Activated naive CD4-positive, alpha-beta T cell treated with Interleukin-2 at 50 U/mL for 16 hours (primary cell): Measurements from ENCODE around the gene SCIMP.
"Not testable (repeated sequence)": the region's sequence is repeated elsewhere in the genome, so short reads cannot be mapped to it uniquely, and the experiment has no call there.

ENCODE experiments used
- DNase-seq: peaks from one replicate; pipeline ENCODE4 v3.0.0-alpha.2; 2020

Gene SCIMP

DNA sequence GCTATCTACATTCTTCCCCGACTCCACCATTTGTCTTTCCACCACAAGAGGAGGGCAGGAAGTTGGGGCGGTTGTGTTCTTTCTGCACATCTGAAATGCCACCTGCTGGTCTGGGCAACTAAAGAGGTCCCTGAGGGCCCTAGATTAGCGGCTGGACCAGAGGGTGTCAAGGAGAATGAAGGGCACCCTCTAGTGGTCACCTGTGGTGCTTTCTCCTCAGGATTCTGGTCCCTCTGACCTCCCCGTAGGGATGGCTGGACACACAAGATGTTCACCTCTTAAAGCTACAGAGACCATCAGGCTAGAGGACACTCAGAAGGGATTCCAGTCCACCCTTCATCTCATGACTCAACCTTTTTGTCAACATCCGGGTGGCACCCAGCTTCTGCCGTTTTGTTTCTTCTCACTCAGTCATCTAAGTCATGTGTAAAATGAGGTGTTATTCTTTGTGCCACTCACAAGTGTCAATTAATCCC is 2.9 kb upstream of the SCIMP start:
- DNase-seq: peak; percentile 15

DNA sequence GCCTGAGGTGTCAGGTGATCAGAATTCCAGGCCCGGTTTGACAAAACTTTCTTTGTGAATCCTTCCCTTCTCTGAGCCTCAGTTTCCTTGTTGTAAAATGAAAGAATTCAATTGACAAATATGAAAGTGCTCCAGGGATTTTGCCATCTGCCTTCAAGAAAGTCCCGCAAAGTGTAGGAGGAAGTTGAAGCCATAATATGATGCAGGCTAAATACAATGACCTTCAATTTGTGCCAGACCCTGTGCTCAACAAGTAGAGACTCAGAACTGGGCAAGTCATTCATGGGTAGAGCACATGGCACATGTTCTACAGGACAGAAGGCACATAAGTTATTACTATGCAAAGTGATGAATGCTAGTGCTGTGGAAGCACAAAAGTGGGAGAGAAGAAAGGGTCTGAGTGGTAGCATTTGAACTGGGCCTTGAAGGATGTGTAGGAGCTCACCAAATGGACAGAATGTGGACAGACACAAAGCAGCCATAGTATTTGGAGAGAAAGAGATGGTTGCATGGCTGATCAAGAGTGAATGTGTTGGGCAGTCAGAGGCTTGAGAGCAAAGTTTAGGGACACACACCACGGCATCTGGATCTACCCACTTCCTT is 2.4 kb upstream of the SCIMP start:
- DNase-seq: no peak

DNA sequence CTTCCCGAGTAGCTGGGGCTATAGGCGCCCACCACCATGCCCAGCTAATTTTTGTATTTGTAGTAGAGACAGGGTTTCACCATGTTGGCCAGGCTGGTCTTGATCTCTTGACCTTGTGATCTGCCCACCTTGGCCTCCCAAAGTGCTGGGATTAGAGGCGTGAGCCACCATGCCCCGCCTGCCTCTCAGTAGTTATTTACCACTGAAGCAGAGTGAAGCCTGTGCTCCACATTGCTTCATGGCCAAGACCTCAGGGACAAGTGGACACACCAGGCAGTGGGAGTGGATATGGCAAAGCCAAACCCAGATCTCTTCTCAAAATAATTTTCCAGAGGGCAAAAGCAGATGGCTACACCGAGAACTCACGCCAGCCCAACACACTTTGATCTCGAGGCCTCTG is 1.2 kb downstream of the SCIMP start:
- not testable (repeated sequence) for DNase-seq

DNA sequence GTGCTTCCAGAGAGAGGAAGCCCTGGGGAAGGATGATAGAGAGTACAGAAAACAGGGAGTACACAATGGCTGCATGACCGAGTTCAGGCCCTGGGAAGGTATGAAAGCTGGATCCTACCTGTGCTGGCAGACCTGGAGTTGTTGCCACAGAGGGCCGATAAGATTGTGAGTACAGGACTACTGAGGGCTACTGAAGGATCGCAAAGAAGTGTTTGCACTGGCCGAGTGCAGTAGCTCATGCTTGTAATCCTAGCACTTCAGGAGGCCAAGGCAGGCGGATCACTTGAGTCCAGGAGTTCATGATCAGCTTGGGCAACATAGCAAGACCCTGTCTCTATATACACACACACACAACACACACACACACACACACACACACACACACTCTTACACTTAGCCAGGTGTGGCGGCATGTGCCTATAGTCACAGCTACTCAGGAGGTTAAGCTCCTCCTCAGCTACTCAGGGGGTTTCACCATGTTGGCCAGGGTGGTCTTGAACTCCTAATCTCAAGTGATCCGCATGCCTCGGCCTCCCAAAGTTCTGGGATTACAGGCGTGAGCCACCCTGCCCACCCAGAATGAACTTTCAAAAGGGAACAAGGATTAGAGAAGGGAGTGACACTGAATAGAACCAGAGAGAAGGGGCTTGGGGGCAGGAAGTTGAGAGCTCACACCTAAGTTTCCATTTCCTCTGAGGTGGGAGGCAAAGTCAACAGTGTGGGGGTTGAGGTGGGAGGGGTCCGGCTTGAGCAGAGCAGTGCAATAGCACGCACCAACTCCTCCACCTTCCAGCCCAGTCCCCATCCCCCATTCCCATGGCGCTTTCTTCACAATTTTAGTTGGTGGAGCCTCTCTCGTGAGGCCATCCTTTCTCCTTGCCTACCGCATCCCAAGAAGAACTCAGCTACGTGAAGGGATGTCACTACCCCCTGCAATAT is 7.5 kb downstream of the SCIMP start:
- no peak for DNase-seq

DNA sequence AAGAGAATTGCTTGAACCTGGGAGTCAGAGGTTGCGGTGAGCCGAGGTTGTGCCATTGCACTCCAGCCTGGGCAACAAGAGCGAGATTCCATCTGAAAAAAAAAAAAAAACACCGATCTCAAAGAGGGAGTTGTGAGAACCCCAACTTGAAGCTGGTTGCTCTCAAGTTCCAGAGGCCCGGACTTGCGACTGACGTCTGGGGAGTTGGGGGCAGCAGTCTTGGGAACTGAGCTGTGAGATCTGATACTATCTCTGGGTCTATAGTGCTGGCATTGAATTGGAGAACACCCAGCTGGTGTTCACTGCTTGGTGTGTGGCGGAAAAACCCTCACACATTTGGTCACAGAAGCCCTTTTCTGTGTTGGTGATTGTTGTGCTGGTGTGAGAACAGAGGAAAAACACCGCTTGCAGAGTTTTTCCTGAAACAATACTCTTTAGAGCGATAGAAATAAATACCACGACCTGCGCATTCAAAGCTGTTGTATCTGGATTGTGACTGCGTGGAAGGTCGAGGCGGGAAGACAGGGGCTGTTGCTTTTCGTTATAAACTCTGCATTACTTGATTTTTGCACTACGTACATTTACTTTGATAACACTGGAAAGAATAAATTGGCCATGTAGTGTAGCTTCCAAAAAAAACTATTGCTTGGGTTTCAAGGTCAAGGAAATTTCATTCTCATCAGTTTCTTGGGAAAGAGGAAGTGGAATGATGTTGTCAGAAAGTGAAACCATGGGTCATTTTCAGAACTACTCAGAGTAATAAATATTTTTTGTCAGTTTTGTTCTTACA is 8.8 kb downstream of the SCIMP start:
- DNase-seq: no peak

DNA sequence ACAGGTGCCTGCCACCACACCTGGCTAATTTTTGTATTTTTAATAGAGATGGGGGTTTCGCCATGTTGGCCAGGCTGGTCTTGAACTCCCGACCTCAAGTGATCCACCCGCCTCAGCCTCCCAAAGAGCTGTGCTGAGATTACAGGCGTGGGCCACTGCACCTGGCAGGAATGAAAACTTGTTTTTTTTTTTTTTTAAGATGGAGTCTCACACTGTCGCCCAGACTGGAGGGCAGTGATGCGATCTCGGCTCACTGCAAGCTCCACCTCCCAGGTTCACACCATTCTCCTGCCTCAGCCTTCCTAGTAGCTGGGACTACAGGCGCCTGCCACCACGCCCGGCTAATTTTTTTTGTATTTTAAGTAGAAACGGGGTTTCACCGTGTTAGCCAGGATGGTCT is 12.7 kb downstream of the SCIMP start:
- not testable (repeated sequence) for DNase-seq

DNA sequence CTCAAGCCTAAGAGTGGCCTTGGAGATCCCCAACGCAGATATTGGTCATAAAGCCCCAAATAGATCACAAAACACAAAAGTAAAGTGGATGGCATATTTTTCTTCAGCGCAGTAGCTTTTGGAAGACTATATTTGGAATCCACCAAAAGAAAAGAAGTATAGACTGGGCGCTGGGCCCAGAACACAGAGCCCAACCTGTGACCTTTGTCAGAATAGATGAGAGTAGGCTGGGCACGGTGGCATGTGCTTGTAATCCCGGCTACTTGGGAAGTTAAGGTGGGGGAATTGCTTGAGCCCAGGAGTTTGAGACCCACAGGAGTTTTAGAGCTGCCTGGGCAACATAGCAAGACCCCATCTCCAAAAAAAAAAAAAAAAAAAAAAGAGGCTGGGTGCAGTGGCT is 14.6 kb downstream of the SCIMP start:
- no peak for DNase-seq

DNA sequence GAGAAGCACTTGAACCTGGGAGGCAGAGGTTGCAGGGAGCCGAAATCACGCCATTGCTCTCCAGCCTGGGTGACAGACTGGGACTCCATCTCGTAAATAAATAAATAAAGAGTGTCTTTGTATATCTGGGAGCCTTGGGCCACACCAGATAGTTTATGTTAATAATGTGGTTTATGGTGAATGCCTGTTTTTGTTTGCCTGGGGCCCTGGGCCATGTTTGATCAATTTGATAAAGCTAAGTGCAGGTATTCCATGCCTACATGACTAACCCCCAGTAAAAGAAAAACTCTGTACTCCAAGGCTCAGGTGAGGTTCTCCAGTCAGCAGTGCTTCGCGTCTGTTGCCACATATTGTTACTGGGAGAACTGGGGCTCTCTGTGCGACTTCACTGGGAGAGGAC is 15.1 kb downstream of the SCIMP start:
- no peak for DNase-seq

DNA sequence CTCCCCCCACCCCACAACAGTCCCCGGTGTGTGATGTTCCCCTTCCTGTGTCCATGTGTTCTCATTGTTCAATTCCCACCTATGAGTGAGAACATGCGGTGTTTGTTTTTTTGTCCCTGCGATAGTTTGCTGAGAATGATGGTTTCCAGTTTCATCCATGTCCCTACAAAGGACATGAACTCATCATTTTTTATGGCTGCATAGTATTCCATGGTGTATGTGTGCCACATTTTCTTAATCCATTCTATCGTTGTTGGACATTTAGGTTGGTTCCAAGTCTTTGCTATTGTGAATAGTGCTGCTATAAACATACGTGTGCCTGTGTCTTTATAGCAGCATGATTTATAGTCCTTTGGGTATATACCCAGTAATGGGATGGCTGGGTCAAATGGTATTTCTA is 17.1 kb downstream of the SCIMP start:
- not testable (repeated sequence) for DNase-seq

DNA sequence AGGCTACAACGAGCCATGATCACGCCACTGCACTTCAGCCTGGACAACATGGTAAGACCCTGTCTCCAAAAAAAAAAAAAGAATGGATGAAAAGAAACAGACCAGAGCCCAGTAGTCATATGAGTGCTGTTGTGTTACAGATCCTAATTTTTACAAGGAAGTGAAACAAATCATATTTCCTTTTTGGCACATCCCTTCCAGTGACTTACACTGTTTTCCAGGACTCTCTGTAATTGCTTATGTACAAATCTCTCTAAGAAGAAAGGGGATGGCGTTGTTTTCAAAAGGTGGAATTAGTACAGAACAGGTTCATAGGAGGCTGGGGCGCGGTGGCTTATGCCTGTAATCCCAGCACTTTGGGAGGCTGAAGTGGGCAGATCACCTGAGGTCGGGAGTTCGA is 23.2 kb downstream of the SCIMP start:
- DNase-seq: no peak

DNA sequence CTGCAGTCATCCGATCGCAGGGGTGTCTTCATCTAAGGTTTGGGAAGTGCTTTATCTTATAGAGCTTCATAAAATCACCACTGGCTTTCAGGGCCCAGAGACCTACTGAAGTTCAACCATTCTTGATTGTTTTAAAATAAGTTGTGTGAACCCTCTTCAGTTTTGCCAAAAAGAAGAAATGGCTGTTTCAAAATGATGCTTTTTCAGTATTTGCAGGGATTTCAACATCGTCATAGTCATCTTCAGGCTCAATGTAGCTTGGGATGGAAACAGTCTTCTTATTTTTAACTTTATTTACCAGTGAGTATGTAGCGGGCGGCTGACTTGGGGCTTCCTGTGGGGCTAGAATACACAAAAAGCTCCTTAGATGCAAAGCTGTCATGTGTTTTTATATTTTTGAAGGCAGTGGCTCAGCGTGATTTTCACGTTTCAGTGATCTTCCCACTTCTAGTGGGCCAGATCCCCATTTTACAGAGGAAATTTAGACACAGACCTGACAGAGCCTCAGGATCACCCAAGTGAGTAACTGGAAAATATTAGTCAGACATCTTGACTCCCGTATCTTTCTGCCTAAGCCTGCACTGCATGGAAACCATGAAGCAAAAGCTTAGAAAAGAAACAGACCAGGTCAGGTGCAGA is 23.9 kb downstream of the SCIMP start:
- no peak for DNase-seq

DNA sequence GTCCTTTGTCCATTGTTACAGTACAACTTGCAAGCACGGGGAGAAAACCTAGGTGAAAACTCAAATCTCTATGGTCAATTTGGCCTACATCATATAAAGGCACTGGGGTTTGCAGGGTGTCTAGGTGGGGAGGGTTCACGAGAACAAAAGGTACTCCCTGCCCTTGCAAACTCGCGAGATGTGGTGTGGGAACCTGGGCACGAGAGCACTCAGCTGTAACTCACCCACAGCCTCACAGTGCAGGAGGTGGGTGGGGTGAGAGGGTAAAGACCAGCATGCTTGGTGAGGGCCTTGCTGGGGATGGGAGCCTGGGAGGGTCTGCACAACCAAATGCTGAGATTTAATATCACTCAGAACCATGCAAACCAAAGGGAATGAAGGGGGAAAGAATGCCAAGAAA is 24.6 kb downstream of the SCIMP start:
- DNase-seq: no peak

DNA sequence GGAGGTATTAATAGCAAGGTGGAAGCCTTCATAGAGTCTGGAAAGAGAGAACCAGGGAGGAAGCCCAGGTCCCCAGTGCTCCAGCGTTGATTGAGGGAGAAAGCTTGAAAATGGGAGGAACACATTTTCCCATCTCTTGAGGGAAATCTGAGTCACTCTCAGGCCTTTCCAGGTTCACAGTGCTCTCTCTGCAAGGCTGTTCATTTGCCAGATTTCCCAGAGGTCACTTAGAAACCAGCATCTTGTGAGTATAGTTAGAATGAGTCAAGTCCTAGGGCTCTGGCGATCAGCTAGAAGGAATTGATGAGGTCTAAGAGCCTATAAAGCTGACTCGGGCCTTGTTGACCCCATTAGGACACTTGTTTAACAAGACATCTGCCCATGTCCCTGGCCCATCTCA is 25.3 kb downstream of the SCIMP start:
- DNase-seq: no peak

DNA sequence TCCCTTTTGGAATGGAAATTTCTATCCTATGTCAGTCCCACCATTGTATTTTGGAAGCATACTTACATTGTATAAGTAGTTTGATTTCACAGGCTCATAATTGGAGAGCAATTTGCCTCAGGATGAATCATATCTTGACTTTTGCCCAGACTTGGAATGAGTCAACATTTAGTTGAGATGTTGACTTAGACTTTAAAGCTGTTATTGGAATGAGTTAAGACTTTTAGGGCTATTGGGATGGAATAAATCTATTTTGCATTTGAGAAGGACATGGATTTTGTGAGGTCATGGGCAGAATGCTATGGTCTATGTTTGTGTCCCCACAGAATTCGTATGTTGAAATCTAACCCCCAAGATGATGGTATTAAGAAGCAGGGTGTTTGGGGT is 30.8 kb downstream of the SCIMP start:
- no peak for DNase-seq

DNA sequence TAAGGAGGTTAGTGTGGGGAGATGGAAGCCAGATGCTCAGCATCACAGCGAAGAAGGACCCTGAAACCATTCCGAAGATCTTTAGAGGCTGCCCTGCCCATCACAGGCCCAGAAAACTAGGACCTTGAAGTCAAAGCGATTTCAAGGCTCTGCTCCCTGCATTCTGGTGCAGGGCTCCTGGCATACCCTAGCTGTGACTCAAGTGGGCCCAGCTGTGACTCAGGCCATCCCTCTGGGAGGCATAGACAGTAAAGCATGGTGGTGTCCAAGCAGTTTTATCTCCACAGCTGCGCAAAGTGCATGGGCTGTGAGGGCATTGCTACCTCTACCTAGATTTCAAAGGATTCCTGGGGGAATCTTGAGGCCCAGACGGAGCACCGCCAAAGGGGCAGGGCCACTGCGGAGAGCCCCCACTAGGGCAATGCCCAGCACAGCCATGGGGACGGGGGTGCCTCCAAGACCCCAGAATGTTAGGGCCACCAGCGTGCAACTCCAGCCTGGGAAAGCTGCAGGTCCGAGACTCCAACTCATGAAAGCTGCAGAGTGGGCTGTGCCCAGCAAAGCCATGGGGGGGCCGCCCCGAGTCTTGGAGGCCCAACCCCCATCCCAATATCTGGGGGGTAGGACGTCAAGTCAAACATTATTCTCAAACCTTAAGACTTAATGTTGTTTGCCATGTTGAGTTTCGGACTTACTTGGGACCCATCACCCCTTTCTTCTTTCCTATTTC is 31.3 kb downstream of the SCIMP start:
- DNase-seq: no peak

DNA sequence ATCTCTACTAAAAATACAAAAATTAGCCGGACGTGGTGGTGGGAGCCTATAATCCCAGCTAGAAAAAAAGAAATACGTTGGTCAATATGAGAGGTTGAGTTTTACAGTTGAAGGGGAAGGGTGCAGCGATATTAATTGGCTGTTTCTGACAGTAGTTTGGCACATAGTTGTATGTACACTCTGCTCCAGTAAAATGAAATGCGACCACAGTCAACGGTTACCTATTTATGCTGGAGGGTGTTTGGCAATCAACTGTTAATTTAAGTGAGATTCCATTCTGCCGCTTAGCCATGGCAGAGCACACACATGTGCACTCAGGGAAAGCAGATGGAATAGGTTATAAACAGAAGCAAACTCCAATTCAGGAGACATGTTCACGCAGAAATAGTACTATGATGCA is 33.6 kb downstream of the SCIMP start:
- no peak for DNase-seq

DNA sequence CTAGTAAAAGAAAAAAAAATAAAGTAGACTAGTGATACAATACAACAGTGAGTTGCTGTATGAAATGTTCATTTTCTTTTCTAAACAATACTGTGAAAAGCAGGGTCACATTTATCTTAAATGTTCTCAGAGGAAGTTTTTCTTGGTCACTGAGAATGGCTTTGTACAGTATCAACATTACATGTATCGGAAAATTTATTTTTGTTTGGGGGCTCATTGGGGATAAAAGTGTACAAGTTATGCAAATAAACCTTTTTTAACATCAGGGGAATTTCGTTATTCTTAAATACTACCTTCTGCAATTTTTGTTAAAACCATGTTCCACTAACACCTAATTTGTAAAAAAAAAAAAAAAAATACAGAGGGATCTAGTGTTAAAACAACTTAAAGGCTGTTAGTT is 34.3 kb downstream of the SCIMP start:
- no peak for DNase-seq

DNA sequence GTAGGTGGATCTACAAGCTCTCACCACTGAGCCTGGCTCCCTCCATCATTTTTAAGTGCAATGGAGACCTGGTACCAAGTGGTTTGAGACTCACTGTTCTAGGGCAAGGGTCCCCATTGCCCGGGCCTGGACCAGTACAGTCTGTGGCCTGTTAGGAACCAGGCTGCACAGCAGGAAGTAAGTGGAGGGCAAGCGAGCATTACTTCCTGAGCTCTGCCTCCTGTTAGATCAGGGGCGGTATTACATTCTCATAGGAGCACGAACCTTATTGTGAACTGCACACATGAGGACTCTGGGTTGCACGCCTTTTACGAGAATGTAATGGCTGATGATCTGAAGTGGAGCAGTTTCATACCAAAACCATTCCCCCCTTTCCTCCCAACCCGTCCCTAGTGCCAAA is 36.2 kb downstream of the SCIMP start:
- no peak for DNase-seq

DNA sequence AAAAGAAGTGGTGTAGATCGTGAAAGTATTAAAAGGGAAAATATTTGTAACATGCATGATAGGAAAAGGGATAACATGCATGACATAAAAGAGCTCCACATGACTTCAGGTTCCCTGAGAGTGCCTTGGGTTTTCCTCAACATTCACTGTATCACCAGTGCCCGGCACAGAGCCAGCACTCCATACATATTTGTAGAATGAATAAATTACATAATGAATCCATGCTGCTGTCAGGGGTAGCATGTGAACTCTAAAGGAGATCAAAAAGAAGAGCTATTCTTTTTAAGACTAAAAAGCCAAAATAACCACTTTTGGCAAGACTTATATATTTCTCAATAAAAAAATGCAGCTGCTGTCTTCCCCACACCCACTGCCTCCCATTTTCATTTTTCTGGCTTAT is 40.3 kb downstream of the SCIMP start:
- DNase-seq: no peak

DNA sequence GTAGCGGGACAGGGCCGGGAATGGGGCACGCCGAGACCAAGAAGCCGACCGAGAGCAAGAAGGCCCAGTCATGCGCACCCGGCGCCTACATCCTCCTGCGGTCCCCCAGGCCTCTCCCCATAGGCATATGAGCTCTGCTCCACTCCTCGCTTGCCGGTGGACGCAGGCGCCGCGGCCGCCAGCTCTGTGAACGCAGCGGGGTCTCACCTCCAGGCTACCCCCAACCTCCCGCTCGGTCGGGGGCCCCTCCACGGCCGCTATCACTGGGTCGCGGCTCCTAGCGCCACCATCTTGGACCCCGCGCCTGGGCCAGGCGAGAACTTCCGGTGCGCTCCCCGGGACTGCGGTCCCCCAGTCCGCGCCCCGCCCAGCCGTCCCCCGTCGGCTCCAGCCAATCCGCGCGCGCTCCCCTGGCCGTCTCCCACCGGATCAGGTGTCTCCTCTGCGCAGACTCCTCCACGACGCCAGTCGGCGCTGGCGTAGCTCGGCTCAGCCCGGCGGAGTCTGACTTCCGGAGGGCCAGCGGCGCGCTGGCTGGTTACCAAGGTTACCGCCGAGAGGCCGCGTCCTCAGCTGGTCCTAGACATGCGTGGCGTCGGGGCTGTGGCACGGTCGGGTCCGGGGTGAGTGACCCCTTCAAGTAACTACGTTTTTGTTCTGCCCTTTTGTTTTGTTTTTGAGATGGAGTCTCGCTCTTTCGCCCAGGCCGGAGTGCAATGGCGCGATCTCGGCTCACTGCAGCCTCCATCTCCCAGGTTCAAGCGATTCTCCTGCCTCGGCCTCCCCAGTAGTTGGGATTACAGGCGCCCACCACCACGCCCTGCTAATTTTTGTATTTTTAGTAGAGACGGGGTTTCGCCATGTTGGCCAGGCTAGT is 42.9 kb downstream of the SCIMP start, which contains the start of gene ZNF594:
Gene ZNF594, minus strand, starts transcription at position 328 of the 877 bp plus-strand sequence. CDS start 7,612 bp downstream, outside the sequence.
- DNase-seq: peak; percentile 98

DNA sequence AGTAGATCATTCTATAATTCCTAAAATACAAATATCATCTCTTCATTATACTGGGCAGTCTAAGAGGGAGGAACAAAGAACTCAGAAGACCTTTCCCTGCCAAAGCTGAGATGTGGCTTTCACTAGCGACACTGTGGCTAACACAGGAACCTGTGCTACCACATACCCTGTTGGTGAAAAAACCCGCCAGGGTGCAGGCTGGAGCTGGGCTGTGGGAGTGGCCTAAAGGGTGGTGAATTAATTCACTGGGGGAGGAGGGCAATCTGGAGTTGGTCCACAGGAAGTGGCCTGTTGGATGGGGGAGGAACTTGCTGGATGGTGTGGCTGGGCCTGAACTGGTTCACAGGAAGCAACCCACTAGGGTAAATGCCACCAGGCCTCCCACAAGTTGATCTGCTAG is 50.4 kb downstream of the SCIMP start:
- DNase-seq: no peak
